ENCODE data around the gene MAPRE3.

MAPRE3 gene

GRCh38 chr2:27019931-27020855 is 49.8 kb downstream of the MAPRE3 start:
- H3K27ac ChIP-seq: peak overlapping the region in 1 of 2 donors; percentile 51
- no peak overlapping the region for H3K4me3 ChIP-seq
- no peak for TF ChIP-seq CTCF (IDR thresholded peaks at IDR 0.05)
- no peak for DNase-seq (ENCODE audit: low spot score)

GRCh38 chr2:27021253-27022049 is 51.0 kb downstream of the MAPRE3 start:
- TF ChIP-seq CTCF (IDR thresholded peaks at IDR 0.05): no peak
- H3K27ac ChIP-seq: no peak overlapping the region
- no peak for DNase-seq (ENCODE audit: low spot score)
- H3K4me3 ChIP-seq: no peak overlapping the region

- DNase-seq (ENCODE audit: low spot score): no peak
- H3K27ac ChIP-seq: no peak overlapping the region
- H3K4me3 ChIP-seq: no peak overlapping the region
- TF ChIP-seq CTCF (IDR thresholded peaks at IDR 0.05): no peak
Observed at GRCh38 chr2:27023740-27024139, 53.3 kb downstream of the MAPRE3 start.

- Histone ChIP-seq H3K4me3 (no peak overlapping the region), H3K27ac (no peak overlapping the region)
- TF ChIP-seq CTCF (IDR thresholded peaks at IDR 0.05): no peak
- no peak for DNase-seq (ENCODE audit: low spot score)
Observed at GRCh38 chr2:27024188-27024587, 53.8 kb downstream of the MAPRE3 start.

- no peak for DNase-seq (ENCODE audit: low spot score)
- Histone ChIP-seq H3K4me3 (no peak overlapping the region), H3K27ac (no peak overlapping the region)
- TF ChIP-seq CTCF (IDR thresholded peaks at IDR 0.05): no peak
Observed at GRCh38 chr2:27024812-27025211, 54.4 kb downstream of the MAPRE3 start.

GRCh38 chr2:27025281-27025800 is 54.9 kb downstream of the MAPRE3 start:
- Histone ChIP-seq H3K4me3 (no peak overlapping the region), H3K27ac (no peak overlapping the region)
- no peak for DNase-seq (ENCODE audit: low spot score)
- TF ChIP-seq CTCF (IDR thresholded peaks at IDR 0.05): no peak
